GM08714 (cell line): ENCODE measurements around the gene MT1G.
"Not testable (repeated sequence)": the region's sequence is repeated elsewhere in the genome, so short reads cannot be mapped to it uniquely, and the experiment has no call there.

Source experiments
- H3K4me3 ChIP-seq: fragments of 200-500 bp; sonication (Bioruptor generic); 2 replicates; pipeline ENCODE4 v1.5.1; 2014; ENCODE audit warnings: mild to moderate bottlenecking, low read length, inconsistent platforms
- ZNF274 ChIP-seq: IDR thresholded peaks from 2 replicates; pipeline ENCODE4 v1.6.1; 2012; ENCODE audit warnings: mild to moderate bottlenecking, low read depth, low read length

Gene MT1G

GRCh38 chr16:56667581-56668571, at the start of gene MT1G:
Gene MT1G (minus strand): TSS chr16:56668065. CDS start chr16:56667993, 72 bp downstream.
- H3K4me3 ChIP-seq, result no peak within 1 kb of the TSS
- TF ChIP-seq ZNF274, result no peak

GRCh38 chr16:56717532-56717931, 49.7 kb upstream of the MT1G start:
- H3K4me3 ChIP-seq, result not testable (repeated sequence)

DNA sequence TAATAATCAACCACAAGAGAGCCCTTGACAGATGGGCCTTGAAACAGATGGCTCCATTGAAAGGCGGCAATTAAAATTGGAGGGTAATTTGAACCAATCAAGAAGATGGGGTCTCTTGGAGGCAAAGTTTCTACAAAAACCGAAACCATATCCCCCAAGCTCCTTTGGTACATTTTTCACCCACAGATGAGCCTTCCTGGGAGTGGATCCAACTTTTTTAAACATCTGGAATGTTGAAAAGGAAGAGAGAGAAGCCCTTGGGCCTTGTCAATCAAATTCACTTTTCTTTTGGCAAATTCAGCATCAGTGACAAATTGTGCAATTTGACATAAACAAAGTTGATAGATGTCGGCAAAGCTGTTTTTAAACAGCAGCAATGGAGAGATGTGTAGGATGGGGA, 48.9 kb upstream of the MT1G start:
- H3K4me3 ChIP-seq, result no peak overlapping the region
- TF ChIP-seq ZNF274, result no peak

DNA sequence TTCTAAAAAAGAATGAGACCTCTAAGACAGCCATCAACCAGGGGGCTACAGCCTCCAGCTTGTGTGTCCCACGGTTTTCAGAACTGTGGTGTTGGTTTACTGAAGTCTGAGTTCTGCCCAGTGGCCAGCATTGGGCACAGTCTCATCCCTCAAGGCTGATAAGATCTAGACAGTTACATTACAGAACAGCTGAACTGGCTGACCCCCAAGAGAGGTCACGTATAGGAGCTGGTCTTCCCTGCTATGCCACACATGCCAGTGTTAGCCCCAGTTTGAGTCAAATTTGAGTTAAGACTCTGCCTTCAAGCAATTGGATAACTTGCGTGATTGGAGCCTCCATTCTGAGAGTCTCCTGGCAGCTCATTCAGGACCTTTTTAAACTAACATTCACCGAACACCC, 47.3 kb upstream of the MT1G start:
- no peak overlapping the region for H3K4me3 ChIP-seq
- TF ChIP-seq ZNF274, result no peak

GRCh38 chr16:56713794-56714193, 45.9 kb upstream of the MT1G start:
- H3K4me3 ChIP-seq, result no peak overlapping the region
- no peak for TF ChIP-seq ZNF274

GRCh38 chr16:56711862-56712261, 44.0 kb upstream of the MT1G start:
- H3K4me3 ChIP-seq, result no peak overlapping the region
- no peak for TF ChIP-seq ZNF274

- H3K4me3 ChIP-seq, result no peak overlapping the region
- TF ChIP-seq ZNF274, result no peak
These were observed 42.4 kb upstream of the MT1G start for GRCh38 chr16:56710181-56710737.

GRCh38 chr16:56709443-56710040, 41.7 kb upstream of the MT1G start:
- no peak overlapping the region for H3K4me3 ChIP-seq
- TF ChIP-seq ZNF274, result no peak

DNA sequence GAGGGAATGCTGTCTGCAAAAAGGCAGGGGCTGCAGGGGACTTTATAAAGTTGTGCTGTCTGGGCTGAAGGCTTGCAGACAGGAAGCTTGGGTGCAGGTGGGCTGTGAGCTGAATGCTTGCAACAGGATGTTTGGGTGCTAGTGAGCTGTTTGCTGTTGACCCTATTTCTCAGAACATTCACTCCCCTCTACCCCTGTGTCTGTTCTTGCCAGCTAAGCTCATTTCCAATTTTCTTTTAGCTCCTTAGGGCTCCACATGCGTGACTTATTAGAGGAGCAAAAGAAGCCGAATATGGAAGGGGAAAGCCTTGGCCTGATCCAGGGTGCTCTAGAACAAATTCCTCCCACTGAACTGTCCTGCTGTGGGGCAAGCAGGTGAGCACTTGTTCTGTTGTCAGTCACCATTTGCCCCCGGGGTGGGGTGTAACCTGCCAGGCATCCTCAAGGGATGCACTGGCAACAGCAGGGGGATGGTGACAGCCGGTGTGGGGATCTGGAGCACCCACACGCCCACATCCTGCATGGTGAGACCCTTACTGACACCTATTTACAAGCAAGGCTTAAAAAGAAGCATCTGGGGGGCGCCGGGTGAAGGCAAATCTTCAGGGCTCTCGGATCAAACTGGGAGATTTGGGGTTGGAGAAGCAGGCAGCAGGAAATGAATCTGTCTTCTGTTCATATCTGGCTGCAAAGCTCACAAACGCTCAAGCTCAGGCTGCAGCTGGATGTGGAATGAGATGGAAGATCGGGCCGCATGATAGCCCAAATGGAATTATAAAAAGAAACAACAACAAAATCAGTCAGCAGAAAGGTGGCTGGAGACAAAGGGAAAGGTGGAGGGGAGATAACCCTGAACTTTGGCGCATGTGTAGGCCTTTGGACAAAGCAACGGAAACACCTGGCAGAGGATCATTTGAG, 40.9 kb upstream of the MT1G start:
- no peak for TF ChIP-seq ZNF274
- no peak overlapping the region for H3K4me3 ChIP-seq

- TF ChIP-seq ZNF274, result no peak
These were observed 35.0 kb upstream of the MT1G start for GRCh38 chr16:56702836-56703235.

DNA sequence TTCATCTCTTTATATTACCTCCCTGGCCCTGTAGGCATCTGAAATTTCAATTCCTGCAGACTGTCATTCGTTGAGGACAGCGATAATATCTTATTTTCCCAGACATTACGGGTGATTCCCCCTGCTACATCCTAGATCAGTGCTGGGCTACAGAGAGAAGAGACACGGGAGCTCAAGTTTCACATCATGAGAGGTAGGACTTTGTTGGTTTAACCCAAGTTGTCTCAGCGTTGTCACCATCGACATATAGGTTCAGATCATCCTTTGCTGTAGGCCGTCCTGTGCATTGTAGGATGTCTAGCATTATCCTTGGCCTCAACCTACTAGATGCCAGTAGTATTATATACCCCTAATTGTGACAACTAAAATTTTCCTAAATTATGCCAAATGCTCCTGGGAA, 33.7 kb upstream of the MT1G start:
- no peak overlapping the region for H3K4me3 ChIP-seq

More at GRCh38 chr16:56702836-56703235, 35.0 kb upstream of the MT1G start:
- H3K4me3 ChIP-seq, result no peak overlapping the region

DNA sequence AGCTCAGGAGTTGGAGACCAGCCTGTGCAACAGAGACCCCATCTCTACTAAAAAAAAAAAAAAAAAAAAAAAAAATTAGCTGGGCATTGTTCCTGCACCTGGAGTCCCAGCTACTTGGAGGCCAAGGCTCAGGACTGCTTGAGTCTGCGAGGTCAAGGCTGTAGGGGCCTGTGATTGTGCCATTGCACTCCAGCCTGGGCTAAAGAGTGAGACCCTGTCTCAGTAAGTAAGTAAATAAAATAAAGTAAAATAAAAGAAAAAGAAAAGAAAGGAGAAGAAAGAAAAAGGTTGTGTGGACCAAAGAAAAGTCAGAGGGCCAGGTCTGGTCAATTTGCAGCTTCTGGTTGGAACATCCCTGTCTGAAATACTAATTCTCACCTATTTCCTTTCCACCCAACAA, 32.8 kb upstream of the MT1G start:
- no peak overlapping the region for H3K4me3 ChIP-seq

More for the DNA sequence above, 33.7 kb upstream of the MT1G start:
- no peak for TF ChIP-seq ZNF274

DNA sequence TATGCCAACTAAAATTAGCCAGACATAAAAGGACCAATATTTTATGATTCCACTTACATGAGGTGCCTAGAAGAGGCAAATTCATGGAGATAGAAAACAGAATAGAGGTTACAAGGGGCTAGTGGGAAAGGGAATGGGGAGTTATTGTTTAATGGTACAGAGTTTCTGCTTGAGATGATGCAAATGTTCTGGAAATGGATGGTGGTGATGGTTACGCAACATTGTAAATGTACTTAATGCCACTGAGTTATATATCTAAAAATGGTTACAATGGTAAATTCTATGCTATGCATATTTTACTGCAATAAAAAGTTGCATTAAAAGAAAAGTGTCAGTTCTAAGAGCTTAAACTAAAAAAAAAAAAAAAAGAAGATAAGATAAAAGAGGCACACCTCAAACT, 32.3 kb upstream of the MT1G start:
- TF ChIP-seq ZNF274, result no peak
- no peak overlapping the region for H3K4me3 ChIP-seq

More for the DNA sequence above, 32.8 kb upstream of the MT1G start:
- TF ChIP-seq ZNF274, result no peak

GRCh38 chr16:56697456-56698155, 29.7 kb upstream of the MT1G start:
- H3K4me3 ChIP-seq, result no peak overlapping the region
- TF ChIP-seq ZNF274, result no peak
